Activated CD8-positive, alpha-beta memory T cell treated with anti-CD3 and anti-CD28 coated beads for 36 hours (primary cell): ENCODE measurements around the gene GJC2. TPM values are rescaled to one million over a fixed set of nuclear protein-coding genes. Genes with fewer than 3 reads are reported as not detected.
"Not testable (repeated sequence)": the region's sequence is repeated elsewhere in the genome, so short reads cannot be mapped to it uniquely, and the experiment has no call there.

Experiments used
- CTCF ChIA-PET: fragments of 350-600 bp; sonication (Branson Sonifier 250); formaldehyde crosslinking; loops from one replicate; lab custom pipeline; 2021; ENCODE audit warnings: antibody characterized with exemption; lab: Charles Lee
- POLR2A ChIA-PET: fragments of 350-600 bp; sonication (Branson Sonifier 250); formaldehyde crosslinking; loops from one replicate; lab custom pipeline; 2021; ENCODE audit warnings: antibody characterized with exemption; lab: Charles Lee
- total RNA-seq, 2 experiments: library from RNA; stranded (reverse); gene quantifications; one replicate each; pipeline ENCODE4 v1.2.3, GENCODE V29; 2021

The GJC2 gene
- total RNA-seq, 2 experiments from 2014 or later: 0.67 to 0.74 TPM

- ChIA-PET POLR2A (interaction anchor here (0.6 to 1.5 kb wide), 2 partner anchors 19 to 69 kb away, joined by 3 read pairs; no protein-coding TSS in a partner anchor), CTCF (no interaction called here)
These were observed 12.7 kb downstream of the GJC2 start for GRCh38 chr1:228162286-228163006.

- ChIA-PET CTCF (no interaction called here), POLR2A (interaction anchor here (1.5 kb wide), 1 partner anchor 20 kb away, joined by 3 read pairs; no protein-coding TSS in a partner anchor)
These were observed 13.4 kb downstream of the GJC2 start for GRCh38 chr1:228163007-228163753.

DNA sequence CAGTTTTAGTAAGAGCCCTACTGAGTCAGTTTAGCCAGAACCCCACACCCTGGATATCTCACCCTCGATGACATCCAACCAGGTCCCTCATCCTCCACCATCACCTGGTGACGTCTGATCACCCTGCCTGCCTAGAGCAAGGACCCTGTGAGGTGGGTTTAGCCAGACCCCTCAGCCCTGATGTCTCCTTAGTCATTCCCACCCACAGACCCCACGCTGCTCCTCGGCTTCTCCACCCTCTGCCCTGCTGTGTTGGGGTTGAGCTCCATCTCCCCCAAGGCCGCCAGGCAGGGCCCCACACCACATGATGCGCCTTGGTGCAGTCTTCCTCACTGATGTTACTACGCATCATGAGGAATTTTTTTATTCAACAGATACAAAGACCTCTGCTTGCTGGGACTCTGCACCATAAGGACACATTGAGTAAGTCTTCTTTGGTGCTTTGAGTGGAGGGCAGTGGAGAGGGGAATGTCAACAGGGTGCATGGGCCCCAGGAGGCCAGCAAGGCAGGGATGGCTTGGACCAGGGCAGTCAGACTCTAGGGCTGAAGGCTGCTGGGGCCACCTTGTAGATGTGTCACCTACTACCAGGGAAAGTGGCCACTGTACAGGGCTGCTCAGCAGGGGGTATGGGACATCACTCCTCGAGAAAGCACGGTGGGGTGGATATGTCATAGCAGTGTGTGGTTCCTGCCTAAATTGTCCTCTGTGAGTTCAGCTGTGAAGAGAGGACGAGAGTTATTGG, 14.2 kb downstream of the GJC2 start:
- ChIA-PET POLR2A (no interaction called here), CTCF (interaction anchor here (1.7 to 3.8 kb wide), 3 partner anchors 21 to 33 kb away, joined by 8 to 22 read pairs (median 11); partner anchors contain the start of gene GUK1)

DNA sequence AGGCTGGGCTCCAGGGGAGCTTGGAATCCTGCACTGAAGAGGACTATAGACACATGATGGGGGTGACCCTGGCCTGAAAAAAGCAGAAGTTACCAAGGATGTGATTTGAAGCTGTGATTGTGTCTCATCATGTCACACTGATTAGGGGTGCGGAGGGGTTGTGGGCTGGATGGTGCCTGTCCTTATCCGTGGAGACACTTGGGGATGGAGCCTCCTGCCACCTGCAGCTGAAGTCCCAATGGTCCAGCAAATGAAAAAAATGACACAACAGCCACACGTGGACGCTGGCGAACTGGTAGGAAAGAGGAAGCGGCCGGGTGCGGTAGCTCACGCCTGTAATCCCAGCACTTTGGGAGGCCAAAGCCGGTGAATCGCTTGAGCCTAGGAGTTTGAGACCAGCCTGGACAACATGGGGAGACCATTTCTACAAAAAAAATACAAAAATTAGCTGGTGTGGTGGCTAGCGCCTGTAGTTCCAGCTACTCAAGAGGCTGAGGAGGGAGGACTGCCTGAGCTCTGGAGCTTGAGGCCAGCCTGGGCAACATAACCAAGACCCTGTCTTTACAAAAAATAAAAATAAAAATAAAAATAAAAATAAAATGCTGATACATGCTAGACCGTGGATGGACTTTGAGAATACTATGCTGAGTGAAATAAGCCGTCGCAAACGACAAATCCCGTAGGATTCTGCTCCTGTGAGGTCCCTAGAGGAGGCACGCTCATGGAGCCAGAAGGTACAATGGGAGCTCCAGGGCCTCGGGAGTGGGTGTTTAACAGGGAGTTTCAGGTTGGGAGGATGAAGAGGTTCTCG, 15.0 kb downstream of the GJC2 start:
- CTCF ChIA-PET: interaction anchor here (0.7 to 3.8 kb wide), 9 partner anchors 8 to 294 kb away, joined by 3 to 22 read pairs (median 8); partner anchors contain the start of gene GUK1
- POLR2A ChIA-PET: interaction anchor here (0.7 to 2.2 kb wide), 7 partner anchors 13 to 248 kb away, joined by 3 to 13 read pairs (median 3); partner anchors contain the start of gene GUK1

DNA sequence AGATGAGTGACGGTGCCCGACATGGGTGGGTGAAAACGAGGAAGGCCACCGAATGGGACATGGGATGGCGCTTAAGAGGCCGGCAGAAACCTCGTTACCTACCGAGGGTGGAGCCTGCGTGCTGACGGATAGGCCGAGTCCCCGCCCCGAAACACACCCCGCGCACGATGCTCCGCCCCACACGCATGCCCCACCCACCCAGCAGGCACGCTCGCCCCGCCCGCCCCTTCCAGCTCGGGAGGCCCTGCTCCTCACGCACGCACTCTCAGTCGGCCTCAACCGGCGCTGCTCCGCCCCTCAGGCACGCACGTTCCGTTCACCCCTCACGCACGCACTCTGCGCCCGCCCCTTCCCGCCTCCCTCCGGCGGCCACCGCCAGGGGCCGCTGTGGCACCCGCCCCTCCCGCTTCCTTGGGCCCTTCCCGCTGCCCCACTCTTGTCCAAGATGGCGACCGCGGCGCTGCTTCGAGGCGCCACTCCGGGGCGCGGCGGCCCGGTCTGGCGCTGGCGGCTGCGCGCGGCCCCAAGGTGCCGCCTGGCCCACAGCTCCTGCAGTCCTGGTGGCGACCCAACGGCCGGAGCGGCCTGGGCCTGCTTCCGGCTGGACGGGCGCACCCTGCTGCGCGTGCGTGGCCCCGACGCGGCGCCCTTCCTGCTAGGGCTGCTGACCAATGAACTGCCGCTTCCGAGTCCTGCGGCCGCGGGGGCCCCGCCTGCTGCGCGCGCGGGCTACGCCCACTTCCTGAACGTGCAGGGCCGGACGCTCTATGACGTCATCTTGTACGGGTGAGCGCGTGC, 15.8 kb downstream of the GJC2 start, which contains the start of gene IBA57:
Gene IBA57, plus strand, starts transcription at position 433 of the 798 bp plus-strand sequence. Its CDS starts 13 bp downstream, at position 446.
- ChIA-PET CTCF (interaction anchor here (0.7 to 3.8 kb wide), 11 partner anchors 9 to 293 kb away, joined by 3 to 22 read pairs (median 7); partner anchors contain the start of gene GUK1), POLR2A (interaction anchor here (0.6 to 2.2 kb wide), 11 partner anchors 14 to 301 kb away, joined by 3 to 13 read pairs (median 3); partner anchors contain the start of gene GUK1)

GRCh38 chr1:228166170-228166936, 16.6 kb downstream of the GJC2 start:
- CTCF ChIA-PET: interaction anchor here (0.6 to 3.8 kb wide), 8 partner anchors 8 to 167 kb away, joined by 3 to 22 read pairs (median 6); no protein-coding TSS in a partner anchor
- POLR2A ChIA-PET: interaction anchor here (0.6 to 2.2 kb wide), 8 partner anchors 26 to 300 kb away, joined by 3 to 13 read pairs (median 4); partner anchors contain the start of genes GUK1 and TRIM11

DNA sequence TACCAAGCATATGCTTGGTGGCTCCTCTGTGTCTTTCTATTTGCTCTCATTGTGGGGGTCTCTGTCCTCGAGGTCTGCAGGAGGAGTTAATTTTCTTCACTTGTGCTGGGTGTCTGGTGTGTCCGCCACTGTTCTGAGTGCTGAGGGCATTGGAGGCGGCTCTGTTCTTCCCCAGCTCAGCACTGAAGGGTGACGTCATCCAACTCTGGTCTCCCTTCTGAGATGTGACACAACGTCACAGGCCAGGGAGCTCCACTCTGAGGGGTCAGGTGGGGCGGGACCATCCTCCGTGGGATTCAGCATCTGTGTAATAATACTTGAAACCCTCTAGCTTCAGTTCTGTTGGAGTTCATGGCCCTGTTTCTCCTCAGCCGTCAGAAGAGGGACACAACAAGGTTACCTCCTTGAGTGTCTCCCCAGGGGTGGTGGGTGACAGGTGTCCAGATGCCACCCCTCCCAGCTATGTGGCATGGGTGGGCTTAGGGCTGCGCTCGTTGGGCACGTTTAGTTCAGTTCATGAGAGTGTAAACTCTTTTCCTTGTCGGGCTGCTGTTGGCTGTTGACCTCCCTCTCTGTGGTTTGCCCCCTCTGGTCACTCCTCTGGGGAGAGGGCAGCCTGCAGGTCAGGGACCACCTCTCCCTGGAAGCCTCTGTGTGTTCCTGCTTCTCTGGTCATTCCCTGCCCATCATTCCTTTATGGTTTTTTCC, 19.0 kb downstream of the GJC2 start:
- ChIA-PET CTCF (interaction anchor here (2.0 kb wide), 1 partner anchor 34 kb away, joined by 5 read pairs; no protein-coding TSS in a partner anchor), POLR2A (no interaction called here)

- POLR2A ChIA-PET: no interaction called here
- CTCF ChIA-PET: no interaction called here
These were observed 19.6 kb downstream of the GJC2 start for GRCh38 chr1:228169345-228169744.

DNA sequence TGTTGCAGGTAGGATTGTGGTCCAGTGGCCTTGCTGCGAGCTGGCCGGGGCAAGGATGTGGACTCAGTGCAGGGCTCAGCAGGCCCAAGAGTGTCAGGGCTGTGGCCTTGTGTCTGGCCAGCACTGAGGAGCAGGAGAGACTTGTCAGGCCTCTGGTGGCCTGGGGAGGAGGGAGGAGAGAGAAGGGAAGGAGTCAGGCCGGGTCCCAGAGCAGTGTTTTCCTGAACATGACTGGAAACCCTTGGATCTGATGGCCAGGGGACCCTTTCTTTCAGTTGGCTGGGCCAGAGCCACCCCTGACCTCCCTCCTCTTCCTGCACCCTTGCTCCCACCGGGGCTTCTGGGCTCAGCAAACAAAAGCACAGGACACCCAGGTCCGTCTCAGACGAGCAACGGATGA, 20.9 kb downstream of the GJC2 start:
- ChIA-PET POLR2A (no interaction called here), CTCF (no interaction called here)

GRCh38 chr1:228171221-228171891, 21.6 kb downstream of the GJC2 start:
- ChIA-PET POLR2A (no interaction called here), CTCF (no interaction called here)

GRCh38 chr1:228172591-228173527, 23.1 kb downstream of the GJC2 start:
- CTCF ChIA-PET: no interaction called here
- POLR2A ChIA-PET: no interaction called here

DNA sequence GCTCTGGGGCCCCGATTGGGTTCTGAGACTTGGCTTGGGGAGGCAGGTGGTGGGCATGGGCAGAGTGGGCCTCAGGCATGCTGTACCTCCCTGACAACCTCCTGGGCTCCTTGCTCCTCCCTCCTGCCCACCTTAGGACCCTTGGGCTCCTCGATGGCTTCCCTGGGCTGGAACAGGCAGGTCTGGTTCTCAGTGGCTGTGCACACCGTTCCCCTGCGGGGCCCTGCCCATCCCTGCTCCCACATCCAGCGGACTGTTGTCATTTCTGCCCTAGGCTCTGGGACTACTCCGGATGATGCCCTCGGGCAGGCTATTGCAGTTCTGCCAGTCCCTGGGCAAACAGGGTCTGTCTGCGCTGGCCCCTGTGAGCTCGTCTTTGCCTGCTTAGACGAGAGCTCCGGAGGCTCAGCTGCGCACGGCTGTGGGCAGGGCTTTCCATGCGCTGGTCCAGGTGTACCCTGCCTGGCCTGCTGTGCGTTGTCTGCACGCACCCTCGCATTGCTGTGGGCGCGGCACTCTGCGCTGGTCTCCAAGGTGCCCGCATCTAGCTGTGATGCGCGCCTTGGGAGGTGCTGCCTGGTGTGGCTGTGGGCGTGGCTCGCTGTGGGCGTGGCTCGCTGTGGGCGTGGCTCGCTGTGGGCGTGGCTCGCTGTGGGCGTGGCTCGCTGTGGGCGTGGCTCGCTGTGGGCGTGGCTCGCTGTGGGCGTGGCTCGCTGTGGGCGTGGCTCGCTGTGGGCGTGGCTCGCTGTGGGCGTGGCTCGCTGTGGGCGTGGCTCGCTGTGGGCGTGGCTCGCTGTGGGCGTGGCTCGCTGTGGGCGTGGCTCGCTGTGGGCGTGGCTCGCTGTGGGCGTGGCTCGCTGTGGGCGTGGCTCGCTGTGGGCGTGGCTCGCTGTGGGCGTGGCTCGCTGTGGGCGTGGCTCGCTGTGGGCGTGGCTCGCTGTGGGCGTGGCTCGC, 24.1 kb downstream of the GJC2 start:
- CTCF ChIA-PET: interaction anchor here (1.6 kb wide), 1 partner anchor 8 kb away, joined by 6 read pairs; the partner anchor contains the start of gene IBA57
- POLR2A ChIA-PET: not testable (repeated sequence)
